Caco-2 (cell line): ENCODE measurements around the gene IPPK. TPM values are rescaled to one million over a fixed set of nuclear protein-coding genes. Genes with fewer than 3 reads are reported as not detected.

Experiments
- BruUV-seq: library from RNA; stranded (reverse); fragments of 400-500 nt; replicated peaks from 2 replicates; lab custom pipeline; 2021; lab: Mats Ljungman, UMichigan
- CTCF ChIA-PET: fragments of 300-600 bp; sonication (Branson Sonifier 250); formaldehyde crosslinking; loops from one replicate; lab custom pipeline; 2022; ENCODE audit warnings: antibody characterized with exemption; lab: Charles Lee
- POLR2A ChIA-PET: fragments of 300-600 bp; sonication (Branson Sonifier 250); formaldehyde crosslinking; loops from one replicate; lab custom pipeline; 2022; ENCODE audit warnings: antibody characterized with exemption; lab: Charles Lee
- DNase-seq, 2 experiments: peaks; one replicate each; pipeline versions ENCODE4 v3.0.0 to v3.0.0-alpha.2; 2020 to 2022
- H3K27me3 ChIP-seq: replicated peaks from 2 replicates; pipeline ENCODE4 v1.6.0; 2011; ENCODE audit warnings: low read length; ENCODE audit not compliant: control insufficient read depth, insufficient read depth
- H3K36me3 ChIP-seq: 2 replicates; pipeline ENCODE4 v1.5.1; 2011; ENCODE audit warnings: low read length; ENCODE audit not compliant: control insufficient read depth, insufficient read depth
- H3K4me1 ChIP-seq: fragments of 250-450 bp; sonication (Bioruptor Pico); 2 replicates; pipeline ENCODE4 v1.5.1; 2020; ENCODE audit warnings: mild to moderate bottlenecking
- H3K4me3 ChIP-seq: 2 replicates; pipeline ENCODE4 v1.5.1; 2011; ENCODE audit warnings: low read depth, mild to moderate bottlenecking, control low read depth, low read length
- H3K9me3 ChIP-seq: fragments of 250-450 bp; sonication (Bioruptor Pico); 2 replicates; pipeline ENCODE4 v1.5.1; 2020; ENCODE audit warnings: mild to moderate bottlenecking, moderate library complexity
- H3K27ac Mint-ChIP-seq: one replicate; pipeline ENCODE4 v1.8.0; 2022; ENCODE audit warnings: mixed read lengths; ENCODE audit not compliant: unreplicated experiment
- H3K27me3 Mint-ChIP-seq: one replicate; pipeline ENCODE4 v1.8.0; 2022; ENCODE audit warnings: mixed read lengths; ENCODE audit not compliant: insufficient read depth, unreplicated experiment
- H3K36me3 Mint-ChIP-seq: one replicate; pipeline ENCODE4 v1.8.0; 2022; ENCODE audit warnings: mild to moderate bottlenecking, mixed read lengths; ENCODE audit not compliant: insufficient read depth, unreplicated experiment
- H3K4me1 Mint-ChIP-seq: one replicate; pipeline ENCODE4 v1.8.0; 2022; ENCODE audit warnings: low read depth, mixed read lengths; ENCODE audit not compliant: unreplicated experiment
- H3K4me3 Mint-ChIP-seq: one replicate; pipeline ENCODE4 v1.8.0; 2022; ENCODE audit warnings: mild to moderate bottlenecking, moderate library complexity, mixed read lengths; ENCODE audit not compliant: unreplicated experiment
- H3K9me3 Mint-ChIP-seq: one replicate; pipeline ENCODE4 v1.8.0; 2022; ENCODE audit warnings: mixed read lengths; ENCODE audit not compliant: unreplicated experiment
- intact Hi-C: fragments of 100-400 bp; cut with micrococcal nuclease; formaldehyde crosslinking; loops from one replicate; pipeline ENCODE4 v1.10.0; 2022; ENCODE audit not compliant: unreplicated experiment
- total RNA-seq: library from RNA; stranded (reverse); gene quantifications from 2 replicates; pipeline ENCODE4 v1.2.3, GENCODE V29; 2022
- TF ChIP-seq, protein P1 (sequence below), 2 experiments: fragments of 200-600 bp in 1 of 2; IDR thresholded peaks; 1 replicate in 1 of 2; 2 replicates in 1 of 2; pipeline versions ENCODE4 v1.5.1 to v1.8.0; 2011 to 2022; ENCODE audit warnings: antibody characterized with exemption in 1 of 2, control low read depth in 1 of 2, inconsistent platforms in 1 of 2, low read depth in 1 of 2, low read length in 1 of 2, mild to moderate bottlenecking in 1 of 2, moderate library complexity in 1 of 2; ENCODE audit not compliant: insufficient read depth in 1 of 2, severe bottlenecking in 1 of 2, unreplicated experiment in 1 of 2

Gene IPPK
- total RNA-seq, 1 experiment from 2014 or later: 5.4 TPM

DNA sequence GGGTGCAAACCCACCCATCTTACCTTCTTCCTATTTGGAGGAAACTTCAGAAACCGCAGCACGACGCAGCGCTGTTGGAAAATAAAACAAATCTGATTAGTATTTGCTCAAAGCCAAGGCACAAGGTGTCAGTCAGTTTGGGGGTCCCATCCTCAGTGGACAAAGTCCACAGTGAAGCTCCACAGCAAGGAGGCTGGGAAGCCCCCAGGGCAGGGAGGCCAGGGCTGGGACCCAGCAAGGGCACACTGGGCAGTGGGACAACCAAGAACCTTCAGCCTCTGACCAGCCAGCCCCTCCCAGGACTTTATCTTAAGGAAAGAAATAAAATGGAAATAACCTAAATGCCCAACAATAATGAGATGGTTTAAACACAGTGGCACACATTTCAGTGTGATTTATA is 11.3 kb downstream of the IPPK start:
- Histone ChIP-seq H3K36me3 (no peaks in the 10 kb centered on the region), H3K27me3 (no peaks in the 10 kb centered on the region), H3K4me1 (no peaks in the 10 kb centered on the region), H3K4me3 (no peak overlapping the region), H3K9me3 (no peaks in the 10 kb centered on the region)
- Mint-ChIP-seq H3K27ac (no peak overlapping the region), H3K4me3 (no peak overlapping the region), H3K27me3 (no peaks in the 10 kb centered on the region), H3K9me3 (no peaks in the 10 kb centered on the region), H3K36me3 (peaks cover 6% of the 10 kb centered on the region), H3K4me1 (no peaks in the 10 kb centered on the region)
- TF ChIP-seq, protein P1, sequence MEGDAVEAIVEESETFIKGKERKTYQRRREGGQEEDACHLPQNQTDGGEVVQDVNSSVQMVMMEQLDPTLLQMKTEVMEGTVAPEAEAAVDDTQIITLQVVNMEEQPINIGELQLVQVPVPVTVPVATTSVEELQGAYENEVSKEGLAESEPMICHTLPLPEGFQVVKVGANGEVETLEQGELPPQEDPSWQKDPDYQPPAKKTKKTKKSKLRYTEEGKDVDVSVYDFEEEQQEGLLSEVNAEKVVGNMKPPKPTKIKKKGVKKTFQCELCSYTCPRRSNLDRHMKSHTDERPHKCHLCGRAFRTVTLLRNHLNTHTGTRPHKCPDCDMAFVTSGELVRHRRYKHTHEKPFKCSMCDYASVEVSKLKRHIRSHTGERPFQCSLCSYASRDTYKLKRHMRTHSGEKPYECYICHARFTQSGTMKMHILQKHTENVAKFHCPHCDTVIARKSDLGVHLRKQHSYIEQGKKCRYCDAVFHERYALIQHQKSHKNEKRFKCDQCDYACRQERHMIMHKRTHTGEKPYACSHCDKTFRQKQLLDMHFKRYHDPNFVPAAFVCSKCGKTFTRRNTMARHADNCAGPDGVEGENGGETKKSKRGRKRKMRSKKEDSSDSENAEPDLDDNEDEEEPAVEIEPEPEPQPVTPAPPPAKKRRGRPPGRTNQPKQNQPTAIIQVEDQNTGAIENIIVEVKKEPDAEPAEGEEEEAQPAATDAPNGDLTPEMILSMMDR (IDR thresholded peaks at IDR 0.05; ENCODE audit: insufficient read depth in 1 of 2, low read depth in 1 of 2, low read length in 1 of 2, severe bottlenecking in 1 of 2, unreplicated experiment in 1 of 2): no peak
- no TSS peak for BruUV-seq
- intact Hi-C loops: loop anchor here (10.0 kb wide), 1 partner anchor 424 kb away; no protein-coding TSS in a partner anchor
- ChIA-PET POLR2A (no interaction called here), CTCF (no interaction called here)
- DNase-seq: no peak

DNA sequence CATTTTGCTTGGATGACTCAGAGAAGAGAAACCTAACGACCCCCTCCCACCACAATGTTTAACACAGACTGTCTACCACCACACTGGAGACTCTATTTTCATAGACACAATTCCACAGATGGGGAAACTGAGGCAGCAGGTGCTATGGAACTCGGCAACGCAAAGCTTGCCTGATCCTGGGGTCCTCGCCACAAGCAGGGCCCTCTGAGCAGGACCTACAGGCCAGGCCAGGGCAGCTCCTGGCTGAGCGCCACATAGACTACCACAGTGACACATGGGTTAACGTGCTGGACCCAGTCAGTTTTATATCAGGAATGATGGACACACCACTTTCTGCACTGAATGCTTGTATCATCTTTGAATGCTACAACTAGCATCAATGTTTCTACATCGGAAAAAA is 11.8 kb downstream of the IPPK start:
- no peak overlapping the region for H3K4me3 Mint-ChIP-seq
- no peaks in the 10 kb centered on the region for H3K27me3 ChIP-seq
- H3K36me3 ChIP-seq: no peaks in the 10 kb centered on the region
- H3K4me3 ChIP-seq: no peak overlapping the region
- no peaks in the 10 kb centered on the region for H3K27me3 Mint-ChIP-seq
- intact Hi-C loops: loop anchor here (10.0 kb wide), 1 partner anchor 423 kb away; no protein-coding TSS in a partner anchor
- no peaks in the 10 kb centered on the region for H3K4me1 ChIP-seq
- no TSS peak for BruUV-seq
- POLR2A ChIA-PET: no interaction called here
- DNase-seq: no peak
- no peaks in the 10 kb centered on the region for H3K9me3 Mint-ChIP-seq
- H3K4me1 Mint-ChIP-seq: no peaks in the 10 kb centered on the region
- no peaks in the 10 kb centered on the region for H3K9me3 ChIP-seq
- TF ChIP-seq, protein P1 (IDR thresholded peaks at IDR 0.05; ENCODE audit: insufficient read depth in 1 of 2, low read depth in 1 of 2, low read length in 1 of 2, severe bottlenecking in 1 of 2, unreplicated experiment in 1 of 2): no peak
- CTCF ChIA-PET: no interaction called here
- H3K27ac Mint-ChIP-seq: no peak overlapping the region
- peaks cover 6% of the 10 kb centered on the region for H3K36me3 Mint-ChIP-seq

DNA sequence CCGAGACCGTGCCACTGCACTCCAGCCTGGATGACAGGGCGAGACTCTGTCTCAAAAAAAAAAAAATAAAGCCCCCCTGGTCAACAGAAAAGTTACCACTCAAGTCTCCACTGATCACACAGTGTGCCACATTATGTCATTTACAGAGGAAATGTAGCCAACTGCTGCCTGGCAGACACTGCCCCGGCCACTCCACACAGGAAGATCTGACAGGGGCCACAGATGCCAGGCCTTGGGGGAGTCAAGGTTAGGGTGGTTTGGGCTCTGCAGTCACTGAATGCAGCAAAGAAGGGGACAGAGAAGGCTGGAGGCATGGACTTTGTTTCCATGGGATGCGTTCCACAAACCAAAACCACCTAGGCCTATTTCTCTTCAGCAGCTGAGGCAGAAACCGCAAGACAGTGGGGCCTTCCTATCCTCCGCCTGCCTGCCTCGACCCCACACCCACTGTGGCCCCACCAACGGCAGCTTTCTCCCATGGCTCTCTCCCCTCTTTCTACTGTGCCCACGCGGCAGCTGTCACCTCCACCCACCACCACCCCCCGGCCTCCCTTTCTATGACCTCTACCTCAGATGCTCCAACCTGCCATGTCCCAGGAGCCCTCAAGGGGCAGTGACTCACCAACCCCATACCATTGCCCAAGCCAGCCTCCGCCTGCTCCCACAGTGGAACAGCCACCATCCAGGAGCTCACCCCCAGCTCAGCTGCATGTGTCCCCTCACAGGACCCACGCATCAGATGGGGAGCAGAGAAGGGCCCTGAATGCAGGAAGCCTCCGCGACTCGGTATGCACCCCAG is 12.4 kb downstream of the IPPK start:
- Histone ChIP-seq H3K9me3 (no peaks in the 10 kb centered on the region), H3K4me3 (no peak overlapping the region), H3K27me3 (no peaks in the 10 kb centered on the region), H3K4me1 (no peaks in the 10 kb centered on the region), H3K36me3 (no peaks in the 10 kb centered on the region)
- no peak for DNase-seq
- ChIA-PET POLR2A (no interaction called here), CTCF (no interaction called here)
- BruUV-seq: no TSS peak
- Mint-ChIP-seq H3K36me3 (peaks cover 11% of the 10 kb centered on the region), H3K4me1 (no peaks in the 10 kb centered on the region), H3K27me3 (no peaks in the 10 kb centered on the region), H3K4me3 (no peak overlapping the region), H3K9me3 (no peaks in the 10 kb centered on the region), H3K27ac (no peak overlapping the region)
- TF ChIP-seq, protein P1 (IDR thresholded peaks at IDR 0.05; ENCODE audit: insufficient read depth in 1 of 2, low read depth in 1 of 2, low read length in 1 of 2, severe bottlenecking in 1 of 2, unreplicated experiment in 1 of 2): no peak
- intact Hi-C loops: loop anchor here (10.0 kb wide), 1 partner anchor 423 kb away; no protein-coding TSS in a partner anchor
